HuH-7.5 (cell line): ENCODE data around the gene MAMLD1.

Experiments used
- DNase-seq: peaks from one replicate; pipeline ENCODE4 v3.0.0; 2011; ENCODE audit warnings: low spot score

The MAMLD1 gene

DNA sequence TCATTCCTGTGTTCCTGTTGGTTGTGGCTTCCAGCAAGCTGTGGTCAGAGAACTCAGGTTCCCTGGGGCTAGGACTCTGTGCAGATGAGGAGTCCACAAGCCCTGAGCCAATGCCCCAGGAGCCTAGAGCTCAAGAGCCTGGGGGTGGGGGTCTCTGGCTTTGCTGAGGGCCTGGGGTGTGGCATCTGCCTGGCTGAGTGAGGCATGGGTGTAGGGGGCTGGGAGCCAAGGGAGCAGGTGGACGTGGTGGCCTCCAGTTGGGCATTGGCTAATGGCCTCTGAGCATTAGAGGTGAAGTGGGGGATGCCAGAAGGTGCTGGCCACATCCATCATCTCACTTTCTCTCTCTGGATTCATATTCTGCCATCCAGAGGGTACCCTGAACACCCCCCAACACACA is 5.3 kb upstream of the MAMLD1 start:
- no peak for DNase-seq

DNA sequence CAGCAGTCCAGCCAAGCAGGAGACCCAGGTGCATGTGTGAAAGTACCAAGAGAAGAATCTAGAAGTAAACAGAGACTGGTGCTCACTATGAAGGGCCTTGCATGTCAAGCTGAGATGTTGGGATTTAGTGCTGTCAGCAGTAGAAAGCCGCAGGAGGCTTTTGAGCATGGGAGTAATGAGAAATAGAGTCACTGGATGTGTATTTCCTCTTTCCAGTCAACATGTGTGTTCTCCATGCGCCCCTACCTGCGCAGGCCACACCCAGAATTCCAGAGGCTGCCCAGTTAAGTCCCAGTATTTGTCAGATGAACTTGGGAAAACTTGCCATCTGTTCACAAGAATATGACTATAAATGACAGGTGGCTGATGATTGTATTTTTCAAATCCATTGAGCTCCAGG is 4.5 kb upstream of the MAMLD1 start:
- DNase-seq, result no peak

DNA sequence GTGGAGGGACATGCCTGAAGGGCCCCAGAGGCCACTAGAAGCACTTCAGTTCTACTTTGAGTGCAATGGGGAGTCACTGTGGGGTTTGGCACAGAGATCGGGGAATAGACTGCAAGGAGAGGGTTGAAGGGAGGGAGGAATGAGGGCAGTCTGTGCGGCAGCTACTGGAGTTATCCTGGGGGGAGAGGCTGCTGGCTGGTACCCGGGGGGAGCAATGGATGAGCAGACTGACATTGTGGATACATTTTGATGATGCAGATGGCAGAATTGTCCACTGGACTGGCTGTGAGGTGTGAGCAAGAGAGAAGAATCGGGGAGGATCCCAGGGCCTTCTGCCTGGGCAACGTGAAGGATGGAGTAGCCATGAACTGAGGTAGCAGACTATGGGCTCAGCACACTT is 2.8 kb upstream of the MAMLD1 start:
- DNase-seq, result no peak

DNA sequence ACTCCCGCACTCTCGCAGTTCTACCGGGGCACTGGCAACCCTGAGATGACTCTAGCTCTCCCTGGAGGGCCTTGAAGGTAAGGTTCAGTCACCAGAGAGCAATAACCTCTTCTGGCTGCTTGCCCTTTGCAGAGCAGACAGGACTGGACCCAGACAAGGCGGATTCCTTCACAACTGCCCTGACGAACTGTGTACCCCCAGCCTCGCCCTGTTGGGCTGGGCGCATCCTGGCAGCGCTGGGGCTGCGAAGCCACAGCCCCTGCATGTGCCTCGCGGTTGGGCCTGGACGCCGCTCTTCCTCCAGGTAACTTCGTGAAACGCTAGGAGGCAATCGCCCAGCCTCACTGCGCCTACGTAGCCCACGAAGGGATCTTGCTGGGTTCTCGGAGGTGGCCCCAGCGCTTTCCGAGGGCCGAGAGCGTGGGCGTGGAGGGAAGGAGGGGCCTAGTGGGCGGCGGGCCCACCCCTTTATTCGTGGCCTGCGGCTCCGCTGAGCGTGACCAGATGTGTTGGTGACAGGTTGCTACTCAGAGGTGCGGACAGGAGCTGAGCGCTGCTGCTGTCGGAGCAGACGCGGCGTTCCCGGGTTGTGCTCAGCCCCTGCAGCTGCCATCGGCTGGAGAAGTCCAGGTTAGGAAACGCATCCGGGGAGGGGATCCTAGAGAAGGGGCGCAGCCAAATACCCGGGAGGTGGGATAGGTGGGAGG is 1.9 kb upstream of the MAMLD1 start:
- no peak for DNase-seq

DNA sequence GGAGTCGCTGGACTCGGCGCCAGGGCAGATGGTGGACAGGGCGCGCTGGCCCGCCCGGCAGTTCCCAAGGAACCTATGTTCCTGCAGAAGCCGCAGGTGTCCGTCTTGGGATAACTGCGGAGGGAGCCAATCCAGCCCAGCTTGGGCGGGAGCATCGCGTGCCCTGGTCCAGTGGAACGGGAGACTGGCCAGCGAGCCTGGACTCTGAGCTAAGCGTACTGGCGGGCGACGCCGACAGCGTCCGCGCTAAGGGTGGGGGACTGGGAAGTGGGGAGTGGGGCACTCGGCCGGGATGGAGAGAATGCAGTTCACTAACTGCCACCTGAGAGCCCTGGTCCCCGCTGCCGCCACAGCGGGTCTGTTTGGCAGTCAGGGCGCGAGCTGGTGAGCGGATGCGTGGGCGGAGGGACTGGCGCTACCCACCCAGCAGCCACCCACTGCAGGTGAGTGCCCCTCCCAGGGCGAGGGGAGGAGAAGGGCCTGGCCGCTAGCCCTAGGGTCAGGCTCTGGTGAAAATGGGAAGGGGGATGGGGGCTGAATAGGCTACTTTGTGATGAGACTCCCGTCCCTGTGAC is 1.3 kb upstream of the MAMLD1 start:
- DNase-seq, result no peak

DNA sequence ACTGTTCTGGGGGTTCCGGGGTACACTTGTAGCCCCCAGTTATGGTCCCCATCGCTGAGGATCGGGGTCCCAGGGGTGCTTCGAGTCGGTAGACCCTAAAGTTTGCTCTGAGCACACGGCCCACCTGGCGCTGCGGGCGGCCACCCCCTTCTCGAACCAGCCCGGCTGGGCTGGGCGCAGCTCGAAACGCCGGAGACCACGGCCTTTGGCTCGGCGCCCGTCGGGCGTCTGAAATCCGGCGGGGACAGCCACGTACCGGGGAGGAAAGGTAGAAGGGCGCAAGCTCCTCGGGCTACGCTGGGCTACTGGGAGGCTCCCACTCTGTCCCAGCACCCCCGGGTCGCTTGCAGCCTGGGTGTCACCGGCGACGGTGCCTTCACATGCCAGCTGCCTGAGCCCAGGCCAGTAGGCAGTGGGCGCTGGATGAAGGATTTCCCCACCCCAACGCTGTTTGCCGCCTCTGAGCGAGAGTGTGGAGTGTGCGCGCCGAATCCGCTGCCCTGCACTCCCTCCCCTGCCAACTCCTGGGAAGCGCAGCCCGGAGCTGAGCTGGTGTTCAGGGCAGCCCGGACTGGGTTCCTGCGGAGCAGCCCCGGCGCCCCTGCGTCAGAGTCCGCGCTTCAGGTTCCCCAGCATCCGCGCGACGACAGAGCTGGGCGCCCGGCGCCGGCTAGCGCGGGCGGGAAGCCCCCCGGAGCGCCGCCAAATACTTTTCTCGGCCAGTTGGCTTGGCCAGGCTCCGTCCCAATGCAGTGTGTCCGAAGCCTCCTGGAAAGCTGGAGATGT is 637 bp downstream of the MAMLD1 start:
- DNase-seq, result no peak

DNA sequence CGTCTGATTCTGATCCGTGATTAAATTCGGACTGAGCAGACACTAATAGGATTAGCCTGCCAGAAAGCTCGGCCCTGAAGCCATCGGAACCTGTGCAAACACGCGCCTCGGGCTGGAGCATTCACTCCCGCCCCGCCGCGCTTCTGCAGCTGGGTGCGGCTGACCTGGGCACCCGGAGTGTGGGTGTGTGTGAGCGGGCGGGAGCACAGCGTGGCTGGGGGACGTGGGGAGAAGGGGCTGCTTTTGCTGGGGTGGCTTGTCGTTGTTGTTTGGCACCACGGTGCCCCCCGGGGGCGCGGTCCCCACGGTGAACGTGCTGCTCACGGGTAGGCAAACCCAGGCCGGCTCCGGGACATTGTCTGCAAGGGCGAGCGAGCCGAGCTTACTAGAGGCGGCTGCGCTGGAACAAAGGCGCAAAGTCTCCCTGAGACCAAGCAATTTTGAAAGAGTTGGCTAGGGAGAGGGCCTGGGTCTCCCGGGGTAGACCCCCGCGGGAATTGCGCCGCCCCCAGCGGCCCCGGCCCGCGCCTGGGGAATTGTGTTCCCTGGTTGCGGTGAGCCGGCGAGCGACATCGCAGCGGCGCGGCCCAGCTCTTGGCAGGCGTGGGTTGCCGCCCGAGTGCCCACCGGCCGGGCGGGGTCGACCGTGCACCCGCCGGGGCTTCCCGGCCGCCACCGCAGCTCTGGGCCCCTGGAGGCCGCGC is 1.4 kb downstream of the MAMLD1 start:
- DNase-seq, result no peak

DNA sequence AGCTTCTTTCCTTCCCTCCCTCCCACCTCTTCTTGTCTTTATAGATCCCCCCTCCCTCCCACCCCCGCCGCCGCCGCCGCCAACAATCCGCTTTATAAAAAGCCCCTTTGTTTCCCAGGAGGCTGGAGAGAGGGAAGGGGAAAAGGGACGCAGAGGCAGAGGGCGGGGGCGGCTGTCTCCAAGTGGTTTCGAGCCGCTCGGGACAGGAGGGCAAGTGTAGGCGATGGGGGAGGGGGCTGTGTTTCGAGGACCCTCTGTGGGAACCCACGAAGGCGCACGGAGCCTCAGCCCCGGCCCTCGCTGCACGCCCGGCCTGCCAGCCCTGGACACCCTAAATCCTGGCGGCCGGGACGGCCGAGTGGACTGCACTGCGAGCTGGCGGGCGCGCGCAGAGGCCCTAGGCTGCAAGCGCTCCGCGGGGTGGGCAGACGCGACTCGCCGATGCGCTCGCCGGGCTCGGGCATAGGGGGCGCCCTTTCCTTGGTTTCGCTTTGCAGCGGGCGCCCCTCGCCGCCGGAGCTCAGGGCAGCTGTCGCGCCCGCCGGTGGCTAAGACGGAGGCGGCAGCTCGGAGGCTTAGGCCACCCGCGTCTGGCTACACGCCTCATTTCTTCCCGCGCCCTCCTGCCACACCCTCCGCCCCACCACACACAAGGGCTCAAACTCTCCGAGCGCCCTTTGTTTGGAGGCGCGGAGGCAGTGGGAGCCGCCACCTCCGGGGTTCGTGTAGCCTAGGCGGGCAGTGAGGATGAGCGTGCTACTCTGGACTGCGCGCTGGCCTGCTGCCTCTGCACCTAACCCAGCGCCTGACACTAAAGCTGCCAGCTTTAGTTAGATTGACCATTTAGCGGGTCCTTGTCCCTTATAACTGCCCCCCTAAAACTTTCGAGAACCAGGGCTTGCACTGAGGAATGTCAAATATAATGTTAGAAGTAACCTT is 2.2 kb downstream of the MAMLD1 start:
- DNase-seq, result no peak

DNA sequence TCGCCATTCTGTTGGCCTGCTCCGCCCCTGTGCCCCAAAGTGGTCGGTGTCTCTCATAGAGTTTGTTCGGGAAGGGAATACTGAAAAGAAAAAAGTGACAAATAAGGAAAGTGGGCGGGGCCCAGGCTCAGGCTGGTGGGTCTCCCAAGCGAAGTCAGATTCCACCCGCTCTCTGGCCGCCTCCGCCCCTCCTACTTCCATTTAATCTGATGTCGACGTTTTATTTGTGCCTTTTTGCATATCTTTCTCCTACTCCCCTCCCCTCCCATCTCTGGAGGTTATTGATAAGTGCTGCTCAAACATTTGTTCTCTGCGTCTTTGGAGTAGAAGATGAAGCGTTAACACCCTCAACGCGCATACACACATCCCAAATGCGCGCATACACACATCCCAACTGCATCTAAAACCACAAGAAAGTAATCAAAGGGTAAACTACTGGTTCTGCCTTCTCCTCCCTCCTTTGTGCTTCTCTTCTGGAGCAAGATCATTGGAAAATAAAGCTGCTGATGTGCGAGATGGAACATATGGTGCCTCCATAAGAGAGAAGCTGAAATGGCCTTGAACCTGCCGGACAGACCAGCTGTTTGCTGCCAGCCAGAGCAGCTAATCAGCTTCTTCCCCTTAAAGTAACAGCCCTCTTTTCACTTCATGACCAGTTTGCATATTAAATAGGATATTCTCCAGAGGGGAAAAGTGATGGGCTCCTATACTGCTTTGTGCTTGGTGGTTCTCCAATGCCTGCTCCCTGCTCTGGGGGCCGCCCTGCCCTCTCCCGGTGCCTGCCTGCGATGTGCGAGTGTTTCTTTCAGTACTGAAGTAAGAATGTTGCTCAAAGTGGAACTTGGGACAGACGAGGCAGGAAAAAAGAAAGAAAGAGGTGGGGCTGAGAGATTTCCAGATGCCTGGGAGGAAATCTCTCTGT is 3.1 kb downstream of the MAMLD1 start:
- DNase-seq, result no peak

DNA sequence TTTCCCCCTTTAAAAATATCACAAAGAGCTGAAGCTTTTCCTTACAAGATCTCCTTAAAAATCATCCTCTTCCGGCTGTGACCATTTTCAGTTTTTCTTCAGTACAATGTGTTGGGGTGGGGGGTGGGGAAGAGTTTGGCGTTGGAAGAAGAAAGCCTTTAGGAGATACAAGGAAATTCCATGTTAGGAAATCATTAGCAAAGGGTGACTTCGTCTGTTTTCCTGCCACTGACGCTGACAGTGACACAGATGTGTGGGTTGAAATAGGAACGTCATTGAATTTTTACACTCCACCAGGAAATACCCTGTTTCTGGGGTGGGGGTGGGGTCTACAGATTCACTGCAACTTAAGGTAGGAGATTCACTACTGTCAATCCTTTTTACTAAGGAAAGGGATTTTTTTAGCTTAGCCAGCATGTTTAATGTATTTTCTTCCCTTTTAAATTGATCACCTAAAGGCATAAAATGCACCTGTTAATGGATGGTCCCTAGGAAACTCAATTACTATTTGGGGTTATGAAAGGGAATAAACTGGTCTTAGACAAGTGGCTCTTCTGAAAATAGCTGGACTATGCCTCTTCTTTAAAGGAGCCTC is 3.9 kb downstream of the MAMLD1 start:
- no peak for DNase-seq

DNA sequence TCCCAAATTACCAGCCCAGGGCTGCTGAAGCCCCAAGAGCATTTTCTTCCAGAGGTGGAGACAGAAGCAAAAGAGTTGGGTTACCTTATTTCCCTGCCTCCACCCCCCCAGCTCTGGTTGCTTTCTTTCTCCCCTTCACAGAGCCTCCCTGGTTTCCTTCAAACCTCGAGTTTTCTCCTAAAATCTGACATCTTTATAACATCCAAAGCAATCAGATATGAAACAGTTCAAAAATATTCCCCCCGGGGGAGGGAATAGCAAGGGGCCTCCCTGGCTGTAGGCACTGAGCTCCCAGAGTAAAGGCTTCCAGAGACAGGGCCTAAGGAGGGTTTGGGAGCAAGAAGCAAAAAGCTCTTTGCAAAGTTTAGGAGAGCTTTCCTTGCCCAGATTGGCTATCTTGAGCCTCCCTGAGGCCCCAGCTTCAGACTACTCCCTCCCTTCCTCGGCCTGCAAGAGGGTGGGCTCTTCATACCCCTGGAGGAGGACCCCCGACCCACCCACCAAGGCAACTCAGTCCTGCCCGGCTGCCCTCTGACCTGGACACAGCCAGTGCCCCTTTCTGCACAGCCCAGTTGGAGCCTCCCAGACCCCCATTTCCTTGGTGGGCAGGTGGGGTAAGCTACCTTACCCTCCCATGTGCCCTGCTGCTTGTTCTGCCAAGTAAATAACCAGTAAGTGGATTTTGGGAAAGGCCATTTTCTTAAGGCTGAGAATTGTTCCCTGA is 7.6 kb downstream of the MAMLD1 start:
- no peak for DNase-seq

DNA sequence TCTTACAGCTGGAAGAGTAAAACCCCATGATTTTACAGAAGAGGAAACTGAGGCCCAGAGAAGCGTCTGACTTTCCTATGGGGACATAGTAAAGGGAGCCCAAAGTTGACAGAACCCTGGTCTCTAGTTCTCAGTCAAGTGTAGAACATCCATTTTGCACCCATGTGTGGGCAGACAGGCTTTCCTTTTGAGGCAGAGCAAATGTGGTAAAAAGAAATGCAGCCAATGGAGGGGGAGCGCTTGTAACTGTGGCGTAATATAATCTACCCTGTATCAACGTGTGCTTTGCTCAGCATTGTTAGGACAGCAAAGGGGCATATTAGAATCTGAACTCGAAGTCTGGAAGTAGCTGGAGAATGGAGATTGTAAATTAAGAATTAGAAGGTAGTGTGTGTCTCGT is 8.8 kb downstream of the MAMLD1 start:
- DNase-seq, result no peak

DNA sequence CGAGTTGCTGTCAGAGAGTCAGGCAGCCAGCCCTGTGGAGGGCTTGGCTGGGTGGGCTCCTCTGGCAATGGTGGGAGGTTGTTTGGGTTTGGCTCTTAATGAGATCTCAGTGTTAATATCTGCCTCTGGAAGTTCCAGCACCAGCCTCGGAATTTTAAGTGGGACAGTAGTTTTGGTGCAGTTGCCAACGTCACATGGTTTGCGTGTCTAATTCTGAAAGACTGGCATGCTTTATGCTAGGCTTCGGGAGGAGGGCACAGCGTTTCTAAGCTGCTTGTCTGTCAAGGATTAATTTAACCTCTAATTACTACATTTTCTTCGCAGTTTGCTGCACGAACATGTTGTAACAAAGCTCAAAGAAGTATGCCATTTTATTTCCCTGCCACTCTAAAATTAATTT is 9.2 kb downstream of the MAMLD1 start:
- no peak for DNase-seq

DNA sequence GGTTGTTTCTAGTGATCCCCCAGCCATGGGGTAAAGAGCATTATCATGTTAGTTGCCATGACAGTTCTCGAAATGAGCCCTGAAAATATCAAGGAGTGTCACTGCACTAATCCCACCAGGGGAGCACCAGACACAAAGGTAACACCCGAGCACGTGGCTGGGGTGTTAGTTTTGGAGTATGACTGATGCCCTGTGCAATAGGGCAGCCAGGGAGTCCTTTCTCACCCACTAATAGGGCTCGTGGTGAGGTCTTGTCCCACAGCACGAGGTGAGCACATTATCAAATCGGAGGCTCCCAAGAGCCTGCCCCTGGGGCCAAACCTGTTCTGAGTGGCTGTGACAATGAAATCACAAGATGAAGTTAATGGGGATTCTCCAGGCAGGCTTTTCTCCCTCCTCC is 9.6 kb downstream of the MAMLD1 start:
- DNase-seq, result no peak

DNA sequence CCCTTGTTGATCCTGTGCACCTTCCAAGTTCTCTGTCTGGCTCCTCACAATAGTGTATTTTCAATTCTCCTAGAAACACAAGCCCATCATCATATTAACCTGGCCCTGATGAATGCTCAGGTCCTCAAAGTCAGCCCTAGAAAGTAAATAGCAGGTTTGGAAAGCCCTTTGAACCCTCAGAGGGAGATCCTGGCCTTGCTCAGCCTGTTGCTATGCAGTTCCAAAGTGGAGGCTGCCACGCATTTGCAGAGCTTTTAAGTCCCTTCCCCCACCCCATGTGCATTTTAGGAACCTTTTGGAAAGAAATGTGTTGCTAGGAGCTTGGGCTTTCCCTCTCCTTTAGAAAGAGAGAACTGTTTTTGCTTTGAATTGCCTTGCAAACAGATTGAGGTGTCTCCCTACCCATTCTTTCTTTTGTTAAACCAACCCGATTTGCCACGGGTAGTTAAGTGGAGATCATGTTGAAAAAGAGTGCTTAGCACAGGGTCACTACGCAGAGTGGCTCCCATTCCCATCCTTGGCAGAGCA is 12.2 kb downstream of the MAMLD1 start:
- DNase-seq, result no peak

DNA sequence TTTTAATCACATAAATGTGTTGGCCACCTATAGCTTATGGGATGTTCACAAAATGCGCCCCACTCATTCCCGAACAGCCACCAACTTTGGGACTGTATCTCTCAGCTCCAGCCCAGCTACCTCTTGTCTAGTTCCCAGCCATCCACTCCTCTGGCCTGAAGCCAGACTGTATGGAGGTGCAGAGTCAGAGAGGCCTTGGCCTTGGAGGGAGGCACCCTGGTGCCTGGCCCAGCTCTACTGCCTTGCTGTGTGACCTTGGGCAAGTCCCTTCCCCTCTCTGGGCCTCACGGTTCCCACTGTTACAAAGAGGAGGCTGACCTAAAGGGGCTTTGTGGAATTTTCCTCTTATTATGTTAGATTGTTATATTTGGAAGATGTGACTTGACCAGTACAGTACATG is 13.9 kb downstream of the MAMLD1 start:
- no peak for DNase-seq

DNA sequence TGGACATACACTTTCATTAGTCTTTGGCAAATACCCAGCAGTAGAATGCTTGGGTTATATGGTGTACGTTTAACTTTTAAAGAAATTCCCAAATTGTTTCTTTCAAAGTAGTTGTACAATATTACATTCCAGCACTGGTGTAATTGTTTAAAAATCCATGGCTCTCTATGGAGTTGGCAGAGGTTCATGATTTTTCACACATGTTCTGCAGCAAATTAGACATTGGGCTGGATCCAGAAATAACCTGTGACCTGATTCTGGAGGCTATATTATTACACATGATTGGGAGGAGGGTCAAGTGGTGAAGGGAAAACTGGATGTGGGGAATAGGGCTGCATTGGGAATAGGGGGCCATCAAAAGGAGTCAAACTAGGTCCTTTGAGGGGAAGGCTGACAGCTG is 41.9 kb downstream of the MAMLD1 start:
- DNase-seq, result no peak

DNA sequence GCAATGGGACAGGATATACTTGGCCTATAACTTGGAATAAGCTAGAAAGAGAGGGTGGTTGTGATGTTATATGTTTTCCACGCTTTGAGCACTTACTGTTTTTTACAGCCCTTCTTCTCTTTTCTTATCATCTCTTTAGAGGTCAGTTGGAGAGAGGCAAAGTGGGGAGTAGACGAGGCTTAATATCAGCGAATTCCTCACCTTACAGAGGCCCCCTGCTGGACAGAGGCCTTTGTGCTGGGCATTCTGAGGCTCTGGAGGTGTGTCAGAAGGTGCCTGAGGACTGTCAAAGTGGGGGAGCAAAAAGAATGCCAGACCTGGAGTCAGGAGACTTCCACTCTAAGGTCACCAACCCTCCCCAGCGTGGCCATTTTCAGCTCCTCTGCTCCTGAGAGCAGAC is 42.5 kb downstream of the MAMLD1 start:
- DNase-seq, result no peak

DNA sequence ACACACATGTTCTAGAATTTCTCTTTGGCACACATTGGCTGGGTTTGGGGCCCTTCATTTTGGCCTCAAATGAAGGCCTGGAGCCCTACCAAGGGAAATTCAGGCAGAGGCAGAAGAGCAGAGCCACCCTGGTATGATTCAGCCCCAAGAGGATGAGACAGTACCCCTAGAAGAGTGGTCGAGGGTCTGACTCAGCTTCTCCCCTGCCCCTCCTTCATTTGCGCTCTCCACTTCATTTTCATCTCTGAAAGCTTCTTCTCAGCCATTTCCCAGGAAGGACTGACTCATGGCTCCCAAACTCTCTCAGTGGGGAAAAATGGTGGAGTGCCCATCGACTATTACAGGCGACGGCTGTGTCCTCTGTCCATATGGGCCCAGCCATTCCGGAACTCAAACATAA is 43.5 kb downstream of the MAMLD1 start:
- no peak for DNase-seq
